Measurements from ENCODE around the gene ZNF609. TPM values are rescaled to one million over a fixed set of nuclear protein-coding genes. Genes with fewer than 3 reads are reported as not detected.

ZNF609 gene
- total and polyA plus RNA-seq, 11 donors: 5.8 to 24.5 (median 15.3) TPM

- Histone ChIP-seq H3K27me3 (no peaks in the 10 kb centered on the region), H3K4me1 (peaks cover 0 to 15% (median 5%) of the 10 kb centered on the region in 12 donors), H3K9me3 (no peaks in the 10 kb centered on the region), H3K4me3 (no peak overlapping the region), H3K27ac (no peak overlapping the region), H3K36me3 (peaks cover 0 to 5% (median 0%) of the 10 kb centered on the region in 9 donors)
- TF ChIP-seq, protein P1, sequence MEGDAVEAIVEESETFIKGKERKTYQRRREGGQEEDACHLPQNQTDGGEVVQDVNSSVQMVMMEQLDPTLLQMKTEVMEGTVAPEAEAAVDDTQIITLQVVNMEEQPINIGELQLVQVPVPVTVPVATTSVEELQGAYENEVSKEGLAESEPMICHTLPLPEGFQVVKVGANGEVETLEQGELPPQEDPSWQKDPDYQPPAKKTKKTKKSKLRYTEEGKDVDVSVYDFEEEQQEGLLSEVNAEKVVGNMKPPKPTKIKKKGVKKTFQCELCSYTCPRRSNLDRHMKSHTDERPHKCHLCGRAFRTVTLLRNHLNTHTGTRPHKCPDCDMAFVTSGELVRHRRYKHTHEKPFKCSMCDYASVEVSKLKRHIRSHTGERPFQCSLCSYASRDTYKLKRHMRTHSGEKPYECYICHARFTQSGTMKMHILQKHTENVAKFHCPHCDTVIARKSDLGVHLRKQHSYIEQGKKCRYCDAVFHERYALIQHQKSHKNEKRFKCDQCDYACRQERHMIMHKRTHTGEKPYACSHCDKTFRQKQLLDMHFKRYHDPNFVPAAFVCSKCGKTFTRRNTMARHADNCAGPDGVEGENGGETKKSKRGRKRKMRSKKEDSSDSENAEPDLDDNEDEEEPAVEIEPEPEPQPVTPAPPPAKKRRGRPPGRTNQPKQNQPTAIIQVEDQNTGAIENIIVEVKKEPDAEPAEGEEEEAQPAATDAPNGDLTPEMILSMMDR (IDR thresholded peaks at IDR 0.05): no peak
- no peak for TF ChIP-seq POLR2A (IDR thresholded peaks at IDR 0.05)
- ATAC-seq (no peak), DNase-seq (no peak)
- WGBS, 4 donors: 85 to 90% (median 87%) methylated on average over 8 of the region's 8 CpGs
- intact Hi-C loops (cut with DNase I): no loop called here
Observed at GRCh38 chr15:64552281-64552948, 92.0 kb downstream of the ZNF609 start.

GRCh38 chr15:64558460-64559179 is 98.2 kb downstream of the ZNF609 start:
- H3K4me3 ChIP-seq: no peak overlapping the region
- no peaks in the 10 kb centered on the region for H3K9me3 ChIP-seq
- TF ChIP-seq, protein P1 (IDR thresholded peaks at IDR 0.05): no peak
- no peak for TF ChIP-seq POLR2A (IDR thresholded peaks at IDR 0.05)
- no peaks in the 10 kb centered on the region for H3K27me3 ChIP-seq
- no peak for ATAC-seq
- intact Hi-C loops (cut with DNase I): no loop called here
- DNase-seq: no peak
- peak overlapping the region in 1 of 12 donors; percentile 5 for H3K27ac ChIP-seq
- peaks cover 0 to 23% (median 5%) of the 10 kb centered on the region in 12 donors for H3K4me1 ChIP-seq
- peaks cover 0 to 3% (median 0%) of the 10 kb centered on the region in 9 donors for H3K36me3 ChIP-seq

GRCh38 chr15:64559243-64559642 is 98.9 kb downstream of the ZNF609 start:
- Histone ChIP-seq H3K36me3 (peaks cover 0 to 3% (median 0%) of the 10 kb centered on the region in 9 donors), H3K9me3 (no peaks in the 10 kb centered on the region), H3K4me1 (peaks cover 0 to 23% (median 5%) of the 10 kb centered on the region in 12 donors), H3K4me3 (no peak overlapping the region), H3K27ac (no peak overlapping the region), H3K27me3 (no peaks in the 10 kb centered on the region)
- TF ChIP-seq, protein P1 (IDR thresholded peaks at IDR 0.05): no peak
- intact Hi-C loops (cut with DNase I): no loop called here
- DNase-seq (no peak), ATAC-seq (no peak)
- 93 to 100% (median 97%) methylated on average over 2 of the region's 2 CpGs for WGBS, 4 donors

DNA sequence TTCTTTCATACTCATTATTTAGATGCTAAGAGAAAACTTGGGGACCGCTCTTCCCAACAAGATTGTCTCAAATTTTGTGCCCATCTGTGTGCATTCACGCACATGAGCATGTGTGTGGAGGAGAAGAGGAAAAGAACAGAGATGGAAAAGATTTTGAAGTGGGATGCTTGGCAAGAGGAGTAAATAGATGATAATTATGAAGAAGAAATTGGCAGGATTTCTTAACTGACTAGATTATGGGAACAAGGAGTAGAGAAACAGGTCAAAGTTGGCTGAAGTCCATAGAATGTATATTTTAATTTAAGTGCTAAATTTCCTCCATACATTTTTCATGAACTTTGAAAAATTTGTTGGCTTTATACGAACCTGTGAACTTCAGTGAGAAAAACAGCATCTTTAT is 100.1 kb downstream of the ZNF609 start:
- no peaks in the 10 kb centered on the region for H3K27me3 ChIP-seq
- no peak overlapping the region for H3K27ac ChIP-seq
- peaks cover 0 to 23% (median 5%) of the 10 kb centered on the region in 12 donors for H3K4me1 ChIP-seq
- DNase-seq (no peak), ATAC-seq (no peak)
- no peak overlapping the region for H3K4me3 ChIP-seq
- WGBS, 4 donors: 96 to 97% (median 97%) methylated on average over 3 of the region's 3 CpGs
- intact Hi-C loops (cut with DNase I): no loop called here
- H3K36me3 ChIP-seq: peaks cover 0 to 3% (median 0%) of the 10 kb centered on the region in 9 donors
- TF ChIP-seq, protein P1 (IDR thresholded peaks at IDR 0.05): no peak
- no peak for TF ChIP-seq POLR2A (IDR thresholded peaks at IDR 0.05)
- no peaks in the 10 kb centered on the region for H3K9me3 ChIP-seq
